ENCODE results near the gene ACBD6.

DNA sequence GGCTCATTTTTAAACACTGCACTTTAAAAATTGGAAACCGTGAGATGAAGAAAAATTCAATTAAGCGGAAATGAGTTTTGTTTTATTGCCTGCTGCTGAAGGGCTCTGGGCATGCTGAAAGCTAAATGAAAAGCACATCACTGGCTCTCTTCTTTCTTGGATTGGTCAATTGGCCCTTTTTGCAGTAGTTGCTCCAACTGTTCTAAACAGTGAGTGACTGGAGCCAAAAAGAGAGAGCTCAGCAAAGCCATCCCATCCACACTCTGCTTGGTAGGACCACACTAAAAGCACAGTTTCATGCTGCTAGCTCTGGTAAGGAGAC lies 224.2 kb downstream of the ACBD6 start:
- TF ChIP-seq, protein P1, sequence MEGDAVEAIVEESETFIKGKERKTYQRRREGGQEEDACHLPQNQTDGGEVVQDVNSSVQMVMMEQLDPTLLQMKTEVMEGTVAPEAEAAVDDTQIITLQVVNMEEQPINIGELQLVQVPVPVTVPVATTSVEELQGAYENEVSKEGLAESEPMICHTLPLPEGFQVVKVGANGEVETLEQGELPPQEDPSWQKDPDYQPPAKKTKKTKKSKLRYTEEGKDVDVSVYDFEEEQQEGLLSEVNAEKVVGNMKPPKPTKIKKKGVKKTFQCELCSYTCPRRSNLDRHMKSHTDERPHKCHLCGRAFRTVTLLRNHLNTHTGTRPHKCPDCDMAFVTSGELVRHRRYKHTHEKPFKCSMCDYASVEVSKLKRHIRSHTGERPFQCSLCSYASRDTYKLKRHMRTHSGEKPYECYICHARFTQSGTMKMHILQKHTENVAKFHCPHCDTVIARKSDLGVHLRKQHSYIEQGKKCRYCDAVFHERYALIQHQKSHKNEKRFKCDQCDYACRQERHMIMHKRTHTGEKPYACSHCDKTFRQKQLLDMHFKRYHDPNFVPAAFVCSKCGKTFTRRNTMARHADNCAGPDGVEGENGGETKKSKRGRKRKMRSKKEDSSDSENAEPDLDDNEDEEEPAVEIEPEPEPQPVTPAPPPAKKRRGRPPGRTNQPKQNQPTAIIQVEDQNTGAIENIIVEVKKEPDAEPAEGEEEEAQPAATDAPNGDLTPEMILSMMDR (IDR thresholded peaks at IDR 0.05), result no peak
- TF ChIP-seq EP300 (IDR thresholded peaks at IDR 0.05) (no peak), POLR2AphosphoS5 (IDR thresholded peaks at IDR 0.05) (no peak), POLR2A (IDR thresholded peaks at IDR 0.05) (no peak)

All from stomach (tissue), 4 donors.